Mucosa of stomach (tissue), 1 donor: ENCODE data around the gene ADSS2.
"Not testable (repeated sequence)": the region's sequence is repeated elsewhere in the genome, so short reads cannot be mapped to it uniquely, and the experiment has no call there.

Source experiments
- H3K27me3 ChIP-seq: one replicate; pipeline ENCODE4 v1.7.0; 2013; ENCODE audit warnings: mild to moderate bottlenecking, low read length; ENCODE audit not compliant: control insufficient read depth, insufficient read depth
- H3K36me3 ChIP-seq: one replicate; pipeline ENCODE4 v1.7.0; 2013; ENCODE audit warnings: low read length; ENCODE audit not compliant: control insufficient read depth, insufficient read depth
- H3K4me1 ChIP-seq: one replicate; pipeline ENCODE4 v1.7.0; 2013; ENCODE audit warnings: mild to moderate bottlenecking, low read length; ENCODE audit not compliant: control insufficient read depth, insufficient read depth
- H3K4me3 ChIP-seq: one replicate; pipeline ENCODE4 v1.7.0; 2013; ENCODE audit warnings: low read length
- H3K9ac ChIP-seq: one replicate; pipeline ENCODE4 v1.7.0; 2013; ENCODE audit warnings: mild to moderate bottlenecking, low read length, moderate library complexity
- H3K9me3 ChIP-seq: one replicate; pipeline ENCODE4 v1.7.0; 2013; ENCODE audit warnings: mild to moderate bottlenecking, low read length, moderate library complexity; ENCODE audit not compliant: control insufficient read depth
- donor health status: Pancreatic carcinoma.

Gene ADSS2

GRCh38 chr1:244451539-244451950 lies at the start of gene ADSS2:
Gene ADSS2 (minus strand): TSS chr1:244451909. CDS start chr1:244451817, 92 bp downstream.
- Histone ChIP-seq H3K36me3 (no peaks in the 10 kb centered on the region), H3K4me3 (peak within 1 kb of the TSS; percentile 88), H3K4me1 (peaks cover 30% of the 10 kb centered on the region), H3K9me3 (no peaks in the 10 kb centered on the region), H3K27me3 (no peaks in the 10 kb centered on the region), H3K9ac (peak within 1 kb of the TSS; percentile 93)

GRCh38 chr1:244500515-244500914 lies 48.8 kb upstream of the ADSS2 start:
- not testable (repeated sequence) for H3K9me3 ChIP-seq, H3K36me3 ChIP-seq, H3K4me1 ChIP-seq, H3K27me3 ChIP-seq, H3K4me3 ChIP-seq, H3K9ac ChIP-seq

- H3K27me3 ChIP-seq, H3K4me1 ChIP-seq, H3K9ac ChIP-seq, H3K36me3 ChIP-seq, H3K9me3 ChIP-seq, H3K4me3 ChIP-seq: not testable (repeated sequence)
Observed at GRCh38 chr1:244499484-244499883, 47.8 kb upstream of the ADSS2 start.

DNA sequence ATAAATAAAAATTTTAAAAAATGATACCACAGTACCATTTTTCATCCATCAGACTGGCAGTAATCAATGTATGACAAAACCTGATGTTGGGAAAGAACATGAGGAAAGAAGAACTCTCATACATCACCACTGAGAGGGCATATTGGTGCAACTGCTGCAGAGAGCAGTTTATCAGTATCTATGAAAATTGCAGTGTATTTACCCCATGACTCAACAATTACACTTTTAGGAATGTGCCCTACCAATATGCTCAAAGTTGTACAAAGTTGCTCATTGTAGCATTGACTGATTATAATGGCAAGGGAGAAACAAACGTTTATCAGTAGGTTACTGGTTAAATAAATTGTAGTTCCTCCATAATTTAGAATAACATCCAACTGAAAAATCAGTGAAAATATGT lies 46.1 kb upstream of the ADSS2 start:
- Histone ChIP-seq H3K4me1 (no peaks in the 10 kb centered on the region), H3K27me3 (no peaks in the 10 kb centered on the region), H3K9me3 (no peaks in the 10 kb centered on the region), H3K4me3 (no peak overlapping the region), H3K9ac (no peak overlapping the region), H3K36me3 (no peaks in the 10 kb centered on the region)

- no peaks in the 10 kb centered on the region for H3K4me1 ChIP-seq
- no peak overlapping the region for H3K4me3 ChIP-seq
- no peaks in the 10 kb centered on the region for H3K27me3 ChIP-seq
- H3K36me3 ChIP-seq = no peaks in the 10 kb centered on the region
- H3K9me3 ChIP-seq = no peaks in the 10 kb centered on the region
- H3K9ac ChIP-seq = no peak overlapping the region
Observed at GRCh38 chr1:244496186-244496585, 44.5 kb upstream of the ADSS2 start.

DNA sequence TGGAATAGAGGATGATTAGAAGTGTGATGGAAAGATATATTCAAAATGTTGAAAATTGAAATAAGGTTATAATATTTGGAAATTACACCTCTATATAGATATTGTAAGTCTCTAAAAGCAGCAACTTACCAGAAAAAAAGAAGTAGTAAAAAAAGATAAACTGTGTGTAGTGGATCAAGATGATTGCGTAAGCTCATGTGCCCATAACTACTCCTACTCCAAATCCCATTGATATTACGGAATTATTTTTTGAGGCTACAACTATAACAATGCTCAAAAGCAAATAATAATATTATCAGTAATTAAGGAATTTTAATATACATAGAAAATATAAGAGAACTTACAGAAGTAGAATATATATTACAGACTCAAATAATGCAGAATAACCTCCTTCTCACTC lies 42.9 kb upstream of the ADSS2 start:
- Histone ChIP-seq H3K9ac (no peak overlapping the region), H3K36me3 (no peaks in the 10 kb centered on the region), H3K4me1 (no peaks in the 10 kb centered on the region), H3K9me3 (no peaks in the 10 kb centered on the region), H3K27me3 (no peaks in the 10 kb centered on the region), H3K4me3 (no peak overlapping the region)

GRCh38 chr1:244484971-244485370 lies 33.3 kb upstream of the ADSS2 start:
- not testable (repeated sequence) for H3K36me3 ChIP-seq

DNA sequence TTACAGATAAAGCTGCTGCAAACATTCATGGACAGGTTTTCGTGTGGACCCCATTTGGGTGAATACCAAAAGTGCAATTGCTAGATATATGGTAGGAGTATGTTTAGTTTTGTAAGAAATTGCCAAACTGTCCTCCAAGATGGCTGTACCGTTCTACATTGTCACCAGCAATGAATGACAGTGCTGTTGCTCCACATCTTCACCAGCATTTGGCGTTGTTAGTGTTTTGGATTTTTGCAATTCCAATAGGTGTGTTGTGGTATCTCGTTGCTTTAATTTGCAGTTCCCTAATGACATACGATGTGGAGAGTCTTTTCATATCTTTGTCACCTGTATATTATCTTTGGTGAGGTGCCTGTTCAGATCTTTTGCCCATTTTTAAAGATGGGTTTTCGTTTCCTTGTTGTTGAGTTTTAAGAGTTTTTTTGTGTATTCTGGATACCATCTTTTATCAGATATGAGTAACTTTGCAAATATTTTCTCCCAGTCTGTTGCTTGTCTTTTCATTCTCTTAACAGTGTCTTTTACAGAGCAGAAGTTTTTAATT lies 21.4 kb upstream of the ADSS2 start:
- Histone ChIP-seq H3K9me3 (no peaks in the 10 kb centered on the region), H3K27me3 (no peaks in the 10 kb centered on the region), H3K9ac (no peak overlapping the region), H3K4me1 (no peaks in the 10 kb centered on the region), H3K36me3 (no peaks in the 10 kb centered on the region), H3K4me3 (no peak overlapping the region)

More at GRCh38 chr1:244484971-244485370, 33.3 kb upstream of the ADSS2 start:
- not testable (repeated sequence) for H3K27me3 ChIP-seq, H3K9ac ChIP-seq, H3K9me3 ChIP-seq, H3K4me1 ChIP-seq, H3K4me3 ChIP-seq

- no peaks in the 10 kb centered on the region for H3K36me3 ChIP-seq
- H3K4me3 ChIP-seq = no peak overlapping the region
- H3K9ac ChIP-seq = no peak overlapping the region
- H3K9me3 ChIP-seq = no peaks in the 10 kb centered on the region
- peaks cover 4% of the 10 kb centered on the region for H3K4me1 ChIP-seq
- H3K27me3 ChIP-seq = no peaks in the 10 kb centered on the region
Observed at GRCh38 chr1:244466724-244467123, 15.0 kb upstream of the ADSS2 start.

DNA sequence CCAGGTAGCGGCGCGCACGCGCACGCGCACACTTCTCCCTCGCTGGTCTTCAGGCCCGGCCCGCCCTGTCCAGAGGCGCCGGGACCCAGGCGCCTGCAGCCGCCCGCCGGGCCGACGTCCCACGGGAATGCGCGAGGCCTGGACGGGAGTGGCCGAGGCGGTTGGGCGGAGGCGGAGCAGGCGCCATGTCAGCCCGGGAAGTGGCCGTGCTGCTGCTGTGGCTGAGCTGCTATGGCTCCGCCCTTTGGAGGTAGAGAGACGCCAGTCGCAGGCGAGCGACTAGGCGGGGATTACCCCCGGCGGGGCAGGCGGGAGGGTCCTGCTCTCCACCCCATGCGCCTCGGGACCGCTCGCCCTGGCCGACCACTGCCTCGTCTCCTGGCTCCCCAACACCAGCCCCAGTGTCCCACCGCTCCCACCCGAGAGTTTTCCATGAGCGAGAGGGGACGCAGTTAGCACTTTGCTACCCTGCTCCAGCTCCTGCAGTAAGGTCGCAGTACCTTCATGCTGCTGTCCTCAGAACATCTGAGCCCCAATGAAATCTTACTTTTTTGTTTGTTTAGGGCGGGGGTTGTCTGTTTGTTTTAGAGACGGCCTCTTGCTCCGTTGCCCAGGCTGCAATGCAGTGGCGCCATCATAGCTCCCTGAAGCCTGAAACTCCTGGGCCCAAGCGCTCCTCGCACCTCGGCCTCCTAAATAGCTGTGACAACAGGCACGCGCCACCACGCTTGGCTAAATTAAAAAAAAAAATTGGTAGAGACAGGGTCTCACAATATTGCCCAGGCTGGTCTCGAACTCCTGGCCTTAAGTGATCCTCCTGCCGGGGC lies 9.7 kb upstream of the ADSS2 start, which contains the start of gene CATSPERE:
Gene CATSPERE (plus strand): TSS at position 29 of the 827 bp plus-strand sequence. CDS start 157 bp downstream, at position 186.
- Histone ChIP-seq H3K27me3 (no peaks in the 10 kb centered on the region), H3K9ac (peak within 1 kb of the TSS; percentile 88), H3K4me3 (peak within 1 kb of the TSS; percentile 94), H3K4me1 (peaks cover 19% of the 10 kb centered on the region), H3K36me3 (no peaks in the 10 kb centered on the region), H3K9me3 (no peaks in the 10 kb centered on the region)

- no peaks in the 10 kb centered on the region for H3K9me3 ChIP-seq
- no peaks in the 10 kb centered on the region for H3K36me3 ChIP-seq
- H3K4me1 ChIP-seq = peaks cover 19% of the 10 kb centered on the region
- no peaks in the 10 kb centered on the region for H3K27me3 ChIP-seq
- H3K4me3 ChIP-seq = no peak overlapping the region
- no peak overlapping the region for H3K9ac ChIP-seq
Observed at GRCh38 chr1:244460197-244460596, 8.5 kb upstream of the ADSS2 start.

GRCh38 chr1:244458781-244459180 lies 7.1 kb upstream of the ADSS2 start:
- Histone ChIP-seq H3K36me3 (no peaks in the 10 kb centered on the region), H3K9me3 (no peaks in the 10 kb centered on the region), H3K4me3 (no peak overlapping the region), H3K9ac (no peak overlapping the region), H3K27me3 (no peaks in the 10 kb centered on the region), H3K4me1 (peaks cover 31% of the 10 kb centered on the region)
